Measurements from ENCODE around the gene SLC36A4.
"Not testable (repeated sequence)": the region's sequence is repeated elsewhere in the genome, so short reads cannot be mapped to it uniquely, and the experiment has no call there.

The SLC36A4 gene

DNA sequence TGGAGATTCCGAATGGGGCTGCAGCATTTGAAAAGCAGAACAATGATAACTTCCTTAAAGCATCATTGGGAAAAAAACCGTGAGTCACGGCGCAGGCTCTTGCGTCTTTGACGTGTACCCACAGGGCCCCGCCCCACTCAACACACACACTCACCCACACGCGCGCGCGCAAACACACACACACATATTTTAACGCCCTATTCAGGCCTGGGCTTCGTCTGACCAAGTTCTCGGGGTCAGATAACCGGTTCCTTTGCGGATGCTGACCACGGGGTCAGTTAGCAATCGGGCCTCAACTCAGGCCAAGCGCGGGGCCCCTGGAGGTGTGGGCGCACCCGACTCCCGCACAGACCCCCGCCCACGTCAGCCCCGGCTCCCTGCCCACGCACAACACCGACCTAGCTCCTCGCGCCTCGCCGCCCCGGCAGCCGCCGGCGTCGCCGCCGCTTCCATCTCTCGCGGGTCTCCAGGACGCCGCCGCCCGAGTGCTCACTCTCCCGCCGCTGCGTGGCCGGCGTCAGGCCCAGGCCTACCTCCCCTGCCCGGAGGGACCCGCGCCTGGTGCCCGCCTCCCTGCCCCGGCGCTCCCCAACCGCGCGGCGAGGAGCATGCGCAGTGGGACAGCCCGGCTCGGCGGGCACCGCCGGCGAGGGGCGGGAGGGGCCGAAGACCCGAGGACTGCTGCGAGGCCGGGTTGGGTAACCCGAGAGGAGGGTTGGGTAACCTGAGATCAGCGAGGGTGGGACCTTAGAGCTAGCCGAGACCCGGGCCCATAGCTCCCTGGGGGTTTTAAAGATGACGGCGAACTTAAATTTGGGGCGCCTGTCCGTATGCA lies at the start of gene SLC36A4:
SLC36A4 (minus strand) TSS at position 612 of the 835 bp plus-strand sequence; CDS start at position 453, 159 bp downstream.
- peak; percentile 86 to 89 for DNase-seq

- DNase-seq: not testable (repeated sequence)
These were observed 49.0 kb upstream of the SLC36A4 start for GRCh38 chr11:93246790-93247189.

- DNase-seq: no peak
These were observed 46.2 kb upstream of the SLC36A4 start for GRCh38 chr11:93244018-93244417.

- DNase-seq: no peak
These were observed 42.2 kb upstream of the SLC36A4 start for GRCh38 chr11:93239966-93240365.

DNA sequence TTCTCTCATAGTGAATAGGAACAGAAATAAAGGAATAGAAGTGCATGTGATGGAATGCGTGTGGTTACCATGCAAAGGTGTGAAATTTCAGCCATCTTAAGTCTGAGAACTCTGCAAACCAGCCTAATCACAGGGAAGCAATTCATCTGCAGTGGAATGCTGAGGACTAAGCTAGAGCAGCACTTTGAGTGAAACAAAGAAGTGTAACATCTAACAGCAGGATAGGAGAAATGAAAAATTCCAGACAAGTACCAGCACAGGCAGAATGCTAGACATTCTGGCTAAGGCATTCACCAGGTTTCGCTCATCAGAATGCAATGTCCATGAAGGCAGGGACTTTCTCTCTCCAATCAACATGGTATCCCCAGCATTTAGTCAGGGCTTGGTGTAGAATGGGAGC lies 41.2 kb upstream of the SLC36A4 start:
- DNase-seq: no peak

DNA sequence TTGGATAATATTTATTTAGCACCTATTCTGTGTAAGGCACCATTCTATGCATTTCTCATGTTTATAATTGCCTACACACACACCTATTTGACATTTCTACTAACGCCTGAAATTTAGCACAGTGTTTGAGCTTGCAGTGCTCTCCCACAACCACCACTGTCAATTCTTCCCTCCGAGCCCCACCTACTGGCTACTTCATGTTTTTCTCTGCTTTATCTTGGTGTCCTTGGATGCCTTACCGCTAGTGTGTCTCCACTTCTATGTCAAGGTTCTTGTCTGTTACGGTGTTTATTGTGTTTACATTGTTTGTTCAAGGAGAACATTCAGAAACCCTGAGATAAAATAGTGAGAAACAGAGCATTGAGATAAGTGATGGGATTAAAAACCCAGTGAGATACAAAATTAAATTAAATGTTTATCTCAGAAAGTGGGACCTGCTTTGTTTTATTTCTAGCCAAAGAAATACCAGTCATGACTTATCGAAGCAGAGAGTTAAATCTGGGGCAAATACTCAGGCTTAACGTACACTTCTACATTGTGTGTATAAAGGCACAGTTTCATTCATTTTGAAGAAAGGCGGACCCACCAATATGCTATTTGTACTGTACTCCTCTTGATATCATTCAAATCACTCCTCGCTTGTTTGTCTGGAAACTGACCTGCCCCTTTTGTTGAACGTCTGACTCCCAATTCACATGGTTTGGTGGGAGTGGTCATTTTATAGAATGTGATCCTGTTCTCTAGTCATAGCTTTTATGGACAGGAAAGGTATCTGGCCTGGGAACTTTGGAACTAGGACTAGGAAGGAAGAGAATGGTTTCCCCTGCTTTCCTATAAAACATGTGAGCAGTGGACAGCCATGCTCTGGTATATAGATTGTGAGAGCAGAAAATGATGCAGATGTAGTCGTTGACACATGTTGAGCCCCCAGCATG lies 39.2 kb upstream of the SLC36A4 start:
- peak in 1 of 2 experiments; percentile 11 for DNase-seq

GRCh38 chr11:93234602-93235207 lies 36.9 kb upstream of the SLC36A4 start:
- DNase-seq: peak; percentile 72 to 77

- DNase-seq: no peak
These were observed 32.1 kb upstream of the SLC36A4 start for GRCh38 chr11:93229876-93230275.

DNA sequence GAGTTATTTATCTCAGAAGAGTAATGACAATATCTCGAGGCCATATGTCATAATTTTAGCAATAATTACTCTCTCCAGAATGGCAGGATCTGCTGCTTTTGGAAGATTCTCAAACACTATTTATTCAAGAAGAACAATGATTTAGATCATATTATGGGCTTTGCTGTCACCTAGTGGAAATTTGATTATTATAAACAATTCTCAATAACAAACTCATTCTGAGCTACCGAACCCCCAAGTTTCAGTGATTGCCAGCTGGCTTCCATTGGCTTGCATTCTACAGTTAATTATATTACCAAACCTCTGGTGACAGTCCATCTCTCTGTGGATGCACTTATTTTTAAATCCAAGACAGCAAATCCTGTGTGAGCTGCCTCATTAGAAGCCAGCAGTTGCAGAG lies 27.9 kb upstream of the SLC36A4 start:
- no peak for DNase-seq

DNA sequence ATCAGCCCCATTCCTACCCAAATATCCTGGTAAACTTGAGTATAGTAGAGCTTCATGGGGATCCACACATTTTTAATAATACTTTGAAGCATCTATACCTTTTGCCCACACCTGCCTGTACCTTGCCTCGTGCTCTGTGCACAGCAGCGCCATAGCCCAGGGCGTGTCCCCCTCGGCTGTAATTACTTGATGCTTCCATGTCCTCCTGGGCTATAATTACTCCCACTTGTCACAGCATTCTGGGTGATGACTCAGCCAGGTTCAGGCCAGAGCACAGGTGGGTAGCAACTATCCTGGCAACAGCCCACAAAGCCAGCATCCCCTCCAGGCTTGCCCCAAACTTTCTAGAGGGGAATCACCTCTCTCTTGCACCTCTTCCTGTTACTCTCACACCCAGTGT lies 23.7 kb upstream of the SLC36A4 start:
- DNase-seq: no peak

DNA sequence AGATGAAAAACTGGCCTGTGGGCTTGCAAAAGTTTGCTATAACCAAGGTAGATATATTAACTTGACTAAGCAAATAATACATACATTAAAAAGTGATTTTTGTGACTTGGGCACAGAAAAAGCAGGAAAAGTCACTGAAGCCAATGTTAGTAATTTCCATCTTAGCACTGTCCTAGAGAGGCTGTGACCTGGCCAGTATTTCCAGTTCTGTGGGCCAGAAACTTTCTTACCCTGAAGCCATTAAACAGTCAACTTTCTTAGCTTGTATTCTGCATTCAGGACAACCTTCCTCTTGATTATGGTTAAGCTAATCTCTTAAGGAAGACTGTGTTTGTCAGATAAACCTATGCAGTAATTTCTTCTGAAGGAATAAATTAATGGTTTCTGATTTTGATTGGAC lies 22.3 kb upstream of the SLC36A4 start:
- DNase-seq: no peak

DNA sequence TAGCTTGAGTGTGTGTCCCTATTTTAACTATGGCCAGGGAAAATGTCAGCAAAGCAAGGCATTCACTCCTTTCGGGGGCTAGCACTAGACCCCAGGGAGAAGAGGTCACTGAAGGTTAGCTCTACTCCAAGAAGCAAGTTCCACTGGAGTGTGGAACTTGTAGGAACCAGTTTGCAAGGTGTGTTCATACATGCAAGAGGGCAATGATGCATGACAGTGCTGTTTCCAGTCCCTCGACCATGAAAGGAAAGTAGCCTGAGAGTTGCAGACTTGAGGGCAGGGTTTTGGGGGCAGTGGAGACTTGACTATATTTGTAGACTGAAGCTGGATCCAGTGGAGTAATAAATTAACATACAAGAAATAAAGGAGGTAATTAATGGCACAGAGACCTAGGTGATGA lies 21.6 kb upstream of the SLC36A4 start:
- no peak for DNase-seq

GRCh38 chr11:93216511-93217101 lies 18.8 kb upstream of the SLC36A4 start:
- no peak for DNase-seq

- DNase-seq: no peak
These were observed 15.8 kb upstream of the SLC36A4 start for GRCh38 chr11:93213622-93214021.

GRCh38 chr11:93212094-93212493 lies 14.3 kb upstream of the SLC36A4 start:
- no peak for DNase-seq

DNA sequence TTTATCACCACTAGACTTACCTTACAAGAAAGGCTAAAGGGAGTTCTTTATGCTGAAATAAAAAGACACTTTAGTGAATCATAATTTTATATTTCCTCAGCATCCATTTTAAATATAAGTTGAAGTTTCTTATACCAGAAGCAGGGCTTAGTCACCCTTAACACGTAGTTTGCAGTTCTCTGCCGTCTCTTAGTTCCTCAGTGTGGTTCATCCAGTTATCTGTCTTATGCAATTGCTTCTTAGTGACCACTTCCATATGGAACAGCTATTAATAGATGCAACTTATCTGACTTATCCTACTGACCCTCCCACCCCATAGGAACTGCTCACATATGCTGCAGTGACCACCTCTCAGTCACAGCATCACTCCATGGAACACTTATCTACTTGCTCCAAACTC lies 11.7 kb upstream of the SLC36A4 start:
- DNase-seq: no peak

- no peak for DNase-seq
These were observed 11.0 kb upstream of the SLC36A4 start for GRCh38 chr11:93208663-93209270.

DNA sequence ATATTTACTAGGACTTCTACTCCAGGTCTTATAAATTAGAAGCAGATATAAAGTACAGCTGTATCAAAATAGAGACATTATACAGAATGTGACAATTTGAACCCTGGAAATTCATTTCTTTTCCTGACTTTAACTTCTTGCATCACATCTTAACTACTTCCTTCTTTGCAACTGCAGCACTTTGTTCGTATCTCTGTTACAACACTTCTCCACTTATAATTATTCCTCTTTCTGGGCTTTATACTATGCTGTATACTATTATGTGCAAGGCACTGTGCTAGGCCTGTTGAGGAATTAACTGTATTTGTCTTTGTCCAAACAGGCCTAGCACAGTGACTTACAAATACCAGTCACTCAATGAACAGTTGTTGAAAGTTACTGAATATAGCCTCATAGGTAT lies 1.8 kb upstream of the SLC36A4 start:
- no peak for DNase-seq

DNA sequence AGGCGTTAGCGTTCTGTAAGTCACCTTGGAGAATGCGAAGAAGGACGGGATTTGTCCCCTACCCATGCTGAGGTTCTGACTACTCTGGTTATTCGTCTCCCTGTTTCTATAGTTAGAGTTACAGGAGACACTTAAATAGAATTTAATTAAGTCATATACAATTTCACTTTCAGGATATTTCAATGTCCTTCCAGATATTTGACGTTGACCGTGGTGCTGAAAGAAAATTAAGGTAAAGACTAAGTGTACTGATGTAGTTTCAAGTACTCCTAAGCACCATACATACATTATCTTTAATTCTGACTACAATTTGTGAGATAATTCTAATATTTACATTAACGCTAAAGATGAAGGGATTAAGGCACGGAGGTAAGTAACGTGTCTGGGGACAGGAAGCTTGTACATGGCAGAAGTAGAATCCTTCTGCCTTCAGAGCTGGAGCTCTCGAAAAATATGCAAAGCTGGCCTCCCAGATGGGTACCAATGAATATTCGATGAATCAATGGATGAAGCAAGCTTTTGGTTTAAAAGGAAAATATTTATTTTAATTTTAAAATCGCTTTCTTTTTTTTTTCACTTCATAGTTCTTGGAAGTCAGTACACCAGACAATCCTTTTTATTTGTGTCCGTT lies 539 bp upstream of the SLC36A4 start:
- no peak for DNase-seq

- DNase-seq: no peak
These were observed 893 bp downstream of the SLC36A4 start for GRCh38 chr11:93196816-93197379.

DNA sequence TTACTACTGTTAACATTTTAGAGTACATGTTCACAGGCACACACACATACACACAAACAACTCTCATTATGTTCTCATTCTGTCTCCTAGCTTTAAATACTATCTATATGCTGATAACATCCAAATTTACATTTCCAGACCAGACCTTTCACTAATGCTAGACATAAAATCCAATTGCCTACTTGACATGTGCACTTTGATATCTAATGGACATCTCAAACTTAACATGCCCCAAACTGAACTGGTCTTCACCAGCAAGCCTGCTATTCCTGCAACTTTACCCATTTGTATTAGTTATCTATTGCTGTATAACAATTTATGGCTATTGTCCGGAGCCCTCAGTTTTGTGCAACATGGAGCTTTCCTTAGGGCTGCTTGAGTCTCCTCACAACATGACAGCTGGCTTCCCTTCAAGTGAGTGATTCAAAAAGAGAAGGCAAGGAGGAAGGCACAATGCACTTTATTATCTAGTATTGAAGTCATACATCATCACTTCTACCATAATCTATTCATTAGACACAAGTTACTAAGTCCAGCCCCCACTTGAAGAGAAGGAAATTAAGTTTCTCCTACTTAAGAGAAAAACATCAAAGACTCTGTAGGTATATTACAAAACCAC lies 3.0 kb downstream of the SLC36A4 start:
- no peak for DNase-seq
